Ascending aorta (tissue), 2 donors: ENCODE results near the gene CFAP74. TPM values are rescaled to one million over a fixed set of nuclear protein-coding genes. Genes with fewer than 3 reads are reported as not detected.
"Not testable (repeated sequence)": the region's sequence is repeated elsewhere in the genome, so short reads cannot be mapped to it uniquely, and the experiment has no call there.

ENCODE experiments used
- DNase-seq, 2 donors: peaks; one replicate each; pipeline ENCODE4 v3.0.0-alpha.2; 2019; ENCODE audit warnings: low spot score in 2 of 2
- H3K27ac ChIP-seq, 2 donors: fragments of 200-600 bp; sonication (generic); one replicate each; pipeline ENCODE4 v1.5.1; 2016 to 2017; ENCODE audit warnings: mild to moderate bottlenecking in 1 of 2
- H3K27me3 ChIP-seq: fragments of 200-600 bp; sonication (generic); one replicate; pipeline ENCODE4 v1.5.1; 2017
- H3K36me3 ChIP-seq, 2 donors: fragments of 200-600 bp; sonication (generic); one replicate each; pipeline ENCODE4 v1.5.1; 2016
- H3K4me1 ChIP-seq, 2 donors: fragments of 200-600 bp; sonication (generic); one replicate each; pipeline ENCODE4 v1.5.1; 2016 to 2017; ENCODE audit warnings: mild to moderate bottlenecking in 1 of 2
- H3K4me3 ChIP-seq, 2 donors: fragments of 200-600 bp; sonication (generic); one replicate each; pipeline ENCODE4 v1.5.1; 2016 to 2017; ENCODE audit warnings: mild to moderate bottlenecking in 1 of 2
- H3K9me3 ChIP-seq, 2 donors: fragments of 200-600 bp; sonication (generic); one replicate each; pipeline ENCODE4 v1.5.1; 2016
- CTCF ChIP-seq, 3 experiments: fragments of 200-600 bp in 2 of 3; fragments of 450-650 bp in 1 of 3; sonication (generic) in 2 of 3; IDR thresholded peaks; one replicate each; pipeline ENCODE4 v1.5.1; 2016 to 2019; ENCODE audit warnings: antibody characterized with exemption in 3 of 3, mild to moderate bottlenecking in 1 of 3, moderate library complexity in 1 of 3
- intact Hi-C: fragments of 100-400 bp; cut with DNase I; formaldehyde crosslinking; loops from one replicate; pipeline ENCODE4 v1.15.1; 2023
- total RNA-seq: library from RNA; depleted of rRNA; stranded (reverse); fragments of >200 nt; gene quantifications from one replicate; pipeline ENCODE4 v1.1.0, GENCODE V29; 2016

Gene CFAP74
- total RNA-seq, 1 donor from 2014 or later, result not detected

DNA sequence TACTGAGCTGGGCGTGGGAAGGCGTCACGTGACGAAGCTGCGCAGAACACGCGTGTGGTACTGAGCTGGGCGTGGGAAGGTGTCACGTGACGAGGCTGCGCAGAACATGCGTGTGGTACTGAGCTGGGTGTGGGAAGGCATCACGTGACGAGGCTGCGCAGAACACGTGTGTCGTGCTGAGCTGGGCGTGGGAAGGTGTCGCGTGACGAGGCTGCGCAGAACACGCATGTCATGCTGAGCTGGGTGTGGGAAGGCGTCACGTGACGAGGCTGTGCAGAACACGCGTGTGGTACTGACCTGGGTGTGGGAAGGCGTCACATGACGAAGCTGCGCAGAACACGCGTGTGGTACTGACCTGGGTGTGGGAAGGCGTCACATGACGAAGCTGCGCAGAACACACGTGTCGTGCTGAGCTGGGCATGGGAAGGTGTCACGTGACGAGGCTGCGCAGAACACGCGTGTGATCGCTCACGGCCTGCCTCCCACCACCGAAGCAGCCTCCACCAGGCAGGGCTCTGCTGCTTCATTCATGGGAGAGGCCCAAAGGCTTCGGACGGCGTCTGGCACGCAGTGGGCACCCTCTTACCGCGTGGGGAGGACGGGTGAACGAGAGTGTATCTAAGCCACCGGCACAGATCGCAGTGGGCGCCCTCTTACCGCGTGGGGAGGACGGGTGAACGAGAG is 24.0 kb downstream of the CFAP74 start:
- Histone ChIP-seq H3K27me3 (no peaks in the 10 kb centered on the region), H3K4me3 (no peak overlapping the region), H3K36me3 (no peaks in the 10 kb centered on the region), H3K27ac (no peak overlapping the region), H3K4me1 (no peaks in the 10 kb centered on the region), H3K9me3 (no peaks in the 10 kb centered on the region)
- intact Hi-C loops, result no loop called here
- no peak for TF ChIP-seq CTCF (IDR thresholded peaks at IDR 0.05)
- DNase-seq, result no peak

GRCh38 chr1:1978690-1979481 is 24.7 kb downstream of the CFAP74 start:
- H3K4me3 ChIP-seq, H3K4me1 ChIP-seq, DNase-seq, H3K27me3 ChIP-seq, H3K27ac ChIP-seq, intact Hi-C loops, H3K36me3 ChIP-seq, H3K9me3 ChIP-seq: not testable (repeated sequence)

DNA sequence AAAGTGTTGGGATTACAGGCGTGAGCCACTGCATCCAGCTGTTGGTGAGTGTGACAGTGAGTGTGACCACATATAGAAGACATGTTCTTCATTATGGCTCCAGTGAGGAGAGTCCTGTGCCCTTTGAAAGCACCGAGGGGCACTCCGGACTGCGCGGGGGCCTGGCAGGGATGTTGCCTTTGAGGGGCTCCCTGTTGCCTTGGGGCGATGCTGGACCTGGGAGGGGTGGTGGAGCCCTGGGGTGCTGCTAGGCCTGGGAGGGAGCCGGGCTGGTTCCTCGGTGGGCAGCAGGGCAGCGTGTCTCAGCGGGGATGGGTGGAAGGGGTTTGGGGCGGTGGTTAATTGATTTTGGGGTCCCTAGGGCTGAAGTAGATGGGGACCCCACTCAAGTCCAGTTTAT is 25.5 kb downstream of the CFAP74 start:
- no peaks in the 10 kb centered on the region for H3K27me3 ChIP-seq
- no peak for TF ChIP-seq CTCF (IDR thresholded peaks at IDR 0.05)
- H3K9me3 ChIP-seq, result no peaks in the 10 kb centered on the region
- no peak overlapping the region for H3K4me3 ChIP-seq
- no peak overlapping the region for H3K27ac ChIP-seq
- DNase-seq, result no peak
- no peaks in the 10 kb centered on the region for H3K36me3 ChIP-seq
- no peaks in the 10 kb centered on the region for H3K4me1 ChIP-seq
- intact Hi-C loops, result no loop called here

DNA sequence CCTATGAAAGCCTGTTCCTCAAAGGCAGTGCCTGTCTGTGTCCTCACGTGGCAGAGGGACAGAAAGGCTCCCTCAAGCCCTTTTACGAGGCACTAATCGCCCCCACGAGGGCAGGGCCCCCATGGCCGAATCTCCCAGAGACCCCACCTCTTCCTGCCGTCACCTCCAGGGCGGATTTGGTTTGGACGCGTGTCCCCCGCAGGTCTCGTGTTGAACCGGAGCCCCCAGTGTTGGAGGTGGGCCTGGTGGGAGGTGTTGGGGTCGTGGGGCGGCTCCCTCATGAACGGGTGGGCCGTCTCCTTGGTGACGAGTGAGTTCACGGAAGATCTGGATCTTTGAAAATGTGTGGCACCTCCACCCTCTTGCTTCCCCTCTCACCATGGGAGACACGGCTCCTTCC is 27.6 kb downstream of the CFAP74 start:
- no peaks in the 10 kb centered on the region for H3K27me3 ChIP-seq
- no peak for DNase-seq

GRCh38 chr1:1975535-1975934 is 28.1 kb downstream of the CFAP74 start:
- no peak for TF ChIP-seq CTCF (IDR thresholded peaks at IDR 0.05)
- Histone ChIP-seq H3K4me3 (no peak overlapping the region), H3K36me3 (no peaks in the 10 kb centered on the region), H3K27me3 (no peaks in the 10 kb centered on the region), H3K4me1 (no peaks in the 10 kb centered on the region), H3K27ac (no peak overlapping the region), H3K9me3 (no peaks in the 10 kb centered on the region)
- intact Hi-C loops, result no loop called here
- no peak for DNase-seq

More for the DNA sequence above, 27.6 kb downstream of the CFAP74 start:
- intact Hi-C loops, result no loop called here
- TF ChIP-seq CTCF (IDR thresholded peaks at IDR 0.05), result no peak
- Histone ChIP-seq H3K36me3 (no peaks in the 10 kb centered on the region), H3K4me3 (no peak overlapping the region), H3K4me1 (no peaks in the 10 kb centered on the region), H3K9me3 (no peaks in the 10 kb centered on the region), H3K27ac (no peak overlapping the region)

DNA sequence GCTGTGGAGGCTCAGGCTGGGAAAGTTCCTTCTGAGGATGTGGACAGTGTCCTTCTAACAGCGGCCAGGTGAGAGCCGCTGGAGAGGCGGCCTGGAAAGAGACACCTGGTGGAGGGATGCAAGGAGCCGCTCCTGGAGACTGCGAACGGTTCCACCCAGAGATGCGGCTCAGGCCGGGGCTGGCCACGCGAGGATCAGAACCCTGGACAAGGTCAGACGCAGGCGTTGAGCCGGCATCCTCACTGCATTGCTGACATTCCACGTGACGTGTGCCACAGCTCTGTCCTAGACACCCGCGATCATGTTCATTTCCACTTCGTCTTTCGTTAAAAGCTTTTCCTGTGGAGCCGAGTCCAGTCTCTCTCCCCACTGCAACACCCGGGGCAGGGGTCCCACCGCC is 28.8 kb downstream of the CFAP74 start:
- TF ChIP-seq CTCF (IDR thresholded peaks at IDR 0.05), result no peak
- H3K4me3 ChIP-seq, result no peak overlapping the region
- no peak overlapping the region for H3K27ac ChIP-seq
- H3K36me3 ChIP-seq, result no peaks in the 10 kb centered on the region
- no peak for DNase-seq
- H3K4me1 ChIP-seq, result no peaks in the 10 kb centered on the region
- no peaks in the 10 kb centered on the region for H3K27me3 ChIP-seq
- intact Hi-C loops, result no loop called here
- no peaks in the 10 kb centered on the region for H3K9me3 ChIP-seq
